ENCODE results near the gene C12orf42. TPM values are rescaled to one million over a fixed set of nuclear protein-coding genes. Genes with fewer than 3 reads are reported as not detected.

C12orf42 gene
- total RNA-seq, 1 experiment from 2014 or later = 0.37 TPM

GRCh38 chr12:103462675-103463074, 33.1 kb downstream of the C12orf42 start:
- ChIA-PET CTCF (no interaction called here), POLR2A (no interaction called here)
- Mint-ChIP-seq H3K4me1 (peaks cover 5% of the 10 kb centered on the region), H3K36me3 (peaks cover 14% of the 10 kb centered on the region), H3K4me3 (no peak overlapping the region), H3K27ac (no peak overlapping the region), H3K9me3 (peaks cover 22% of the 10 kb centered on the region), H3K27me3 (ENCODE audit: low read depth) (no peaks in the 10 kb centered on the region)
- TF ChIP-seq, protein P1, sequence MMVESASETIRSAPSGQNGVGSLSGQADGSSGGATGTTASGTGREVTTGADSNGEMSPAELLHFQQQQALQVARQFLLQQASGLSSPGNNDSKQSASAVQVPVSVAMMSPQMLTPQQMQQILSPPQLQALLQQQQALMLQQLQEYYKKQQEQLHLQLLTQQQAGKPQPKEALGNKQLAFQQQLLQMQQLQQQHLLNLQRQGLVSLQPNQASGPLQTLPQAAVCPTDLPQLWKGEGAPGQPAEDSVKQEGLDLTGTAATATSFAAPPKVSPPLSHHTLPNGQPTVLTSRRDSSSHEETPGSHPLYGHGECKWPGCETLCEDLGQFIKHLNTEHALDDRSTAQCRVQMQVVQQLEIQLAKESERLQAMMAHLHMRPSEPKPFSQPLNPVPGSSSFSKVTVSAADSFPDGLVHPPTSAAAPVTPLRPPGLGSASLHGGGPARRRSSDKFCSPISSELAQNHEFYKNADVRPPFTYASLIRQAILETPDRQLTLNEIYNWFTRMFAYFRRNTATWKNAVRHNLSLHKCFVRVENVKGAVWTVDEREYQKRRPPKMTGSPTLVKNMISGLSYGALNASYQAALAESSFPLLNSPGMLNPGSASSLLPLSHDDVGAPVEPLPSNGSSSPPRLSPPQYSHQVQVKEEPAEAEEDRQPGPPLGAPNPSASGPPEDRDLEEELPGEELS (CRISPR knock-in tag; IDR thresholded peaks at IDR 0.05) = no peak
- TF ChIP-seq NFE2L1 (CRISPR knock-in tag; IDR thresholded peaks at IDR 0.05) (no peak), ERG (CRISPR knock-in tag; IDR thresholded peaks at IDR 0.05) (no peak), PREB (CRISPR knock-in tag; IDR thresholded peaks at IDR 0.05; ENCODE audit: borderline replicate concordance) (no peak), ELF4 (CRISPR knock-in tag; IDR thresholded peaks at IDR 0.05; ENCODE audit: low read depth) (no peak), ETV6 (CRISPR knock-in tag; IDR thresholded peaks at IDR 0.05) (no peak), GTF2I (CRISPR knock-in tag; conservative IDR thresholded peaks at IDR 0.05) (no peak), MAX (CRISPR knock-in tag; IDR thresholded peaks at IDR 0.05) (no peak), ZNF263 (CRISPR knock-in tag; IDR thresholded peaks at IDR 0.05; ENCODE audit: low read depth) (no peak), MXD4 (CRISPR knock-in tag; IDR thresholded peaks at IDR 0.05; ENCODE audit: borderline replicate concordance) (no peak), ZNF671 (CRISPR knock-in tag; IDR thresholded peaks at IDR 0.05) (no peak)
- TF ChIP-seq, protein P2, sequence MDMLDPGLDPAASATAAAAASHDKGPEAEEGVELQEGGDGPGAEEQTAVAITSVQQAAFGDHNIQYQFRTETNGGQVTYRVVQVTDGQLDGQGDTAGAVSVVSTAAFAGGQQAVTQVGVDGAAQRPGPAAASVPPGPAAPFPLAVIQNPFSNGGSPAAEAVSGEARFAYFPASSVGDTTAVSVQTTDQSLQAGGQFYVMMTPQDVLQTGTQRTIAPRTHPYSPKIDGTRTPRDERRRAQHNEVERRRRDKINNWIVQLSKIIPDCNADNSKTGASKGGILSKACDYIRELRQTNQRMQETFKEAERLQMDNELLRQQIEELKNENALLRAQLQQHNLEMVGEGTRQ (CRISPR knock-in tag; IDR thresholded peaks at IDR 0.05) = no peak
- DNase-seq (ENCODE audit: low spot score) (no peak), ATAC-seq (no peak)

GRCh38 chr12:103457471-103457870, 38.3 kb downstream of the C12orf42 start:
- H3K4me3 Mint-ChIP-seq = no peak overlapping the region
- TF ChIP-seq, protein P3, sequence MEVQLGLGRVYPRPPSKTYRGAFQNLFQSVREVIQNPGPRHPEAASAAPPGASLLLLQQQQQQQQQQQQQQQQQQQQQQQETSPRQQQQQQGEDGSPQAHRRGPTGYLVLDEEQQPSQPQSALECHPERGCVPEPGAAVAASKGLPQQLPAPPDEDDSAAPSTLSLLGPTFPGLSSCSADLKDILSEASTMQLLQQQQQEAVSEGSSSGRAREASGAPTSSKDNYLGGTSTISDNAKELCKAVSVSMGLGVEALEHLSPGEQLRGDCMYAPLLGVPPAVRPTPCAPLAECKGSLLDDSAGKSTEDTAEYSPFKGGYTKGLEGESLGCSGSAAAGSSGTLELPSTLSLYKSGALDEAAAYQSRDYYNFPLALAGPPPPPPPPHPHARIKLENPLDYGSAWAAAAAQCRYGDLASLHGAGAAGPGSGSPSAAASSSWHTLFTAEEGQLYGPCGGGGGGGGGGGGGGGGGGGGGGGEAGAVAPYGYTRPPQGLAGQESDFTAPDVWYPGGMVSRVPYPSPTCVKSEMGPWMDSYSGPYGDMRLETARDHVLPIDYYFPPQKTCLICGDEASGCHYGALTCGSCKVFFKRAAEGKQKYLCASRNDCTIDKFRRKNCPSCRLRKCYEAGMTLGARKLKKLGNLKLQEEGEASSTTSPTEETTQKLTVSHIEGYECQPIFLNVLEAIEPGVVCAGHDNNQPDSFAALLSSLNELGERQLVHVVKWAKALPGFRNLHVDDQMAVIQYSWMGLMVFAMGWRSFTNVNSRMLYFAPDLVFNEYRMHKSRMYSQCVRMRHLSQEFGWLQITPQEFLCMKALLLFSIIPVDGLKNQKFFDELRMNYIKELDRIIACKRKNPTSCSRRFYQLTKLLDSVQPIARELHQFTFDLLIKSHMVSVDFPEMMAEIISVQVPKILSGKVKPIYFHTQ (CRISPR knock-in tag; IDR thresholded peaks at IDR 0.05) = no peak
- TF ChIP-seq RELA (CRISPR knock-in tag; IDR thresholded peaks at IDR 0.05; ENCODE audit: borderline replicate concordance) (no peak), MLX (CRISPR knock-in tag; IDR thresholded peaks at IDR 0.05) (no peak), ZNF138 (CRISPR knock-in tag; conservative IDR thresholded peaks at IDR 0.05) (no peak), EMX1 (CRISPR knock-in tag; IDR thresholded peaks at IDR 0.05) (no peak), SMAD3 (CRISPR knock-in tag; IDR thresholded peaks at IDR 0.05; ENCODE audit: borderline replicate concordance) (no peak), ELF4 (CRISPR knock-in tag; IDR thresholded peaks at IDR 0.05; ENCODE audit: low read depth) (no peak), KAT7 (CRISPR knock-in tag; IDR thresholded peaks at IDR 0.05; ENCODE audit: borderline replicate concordance) (no peak), JUN (CRISPR knock-in tag; IDR thresholded peaks at IDR 0.05) (no peak)
- TF ChIP-seq, protein P1 (CRISPR knock-in tag; IDR thresholded peaks at IDR 0.05) = no peak
- TF ChIP-seq, protein P4, sequence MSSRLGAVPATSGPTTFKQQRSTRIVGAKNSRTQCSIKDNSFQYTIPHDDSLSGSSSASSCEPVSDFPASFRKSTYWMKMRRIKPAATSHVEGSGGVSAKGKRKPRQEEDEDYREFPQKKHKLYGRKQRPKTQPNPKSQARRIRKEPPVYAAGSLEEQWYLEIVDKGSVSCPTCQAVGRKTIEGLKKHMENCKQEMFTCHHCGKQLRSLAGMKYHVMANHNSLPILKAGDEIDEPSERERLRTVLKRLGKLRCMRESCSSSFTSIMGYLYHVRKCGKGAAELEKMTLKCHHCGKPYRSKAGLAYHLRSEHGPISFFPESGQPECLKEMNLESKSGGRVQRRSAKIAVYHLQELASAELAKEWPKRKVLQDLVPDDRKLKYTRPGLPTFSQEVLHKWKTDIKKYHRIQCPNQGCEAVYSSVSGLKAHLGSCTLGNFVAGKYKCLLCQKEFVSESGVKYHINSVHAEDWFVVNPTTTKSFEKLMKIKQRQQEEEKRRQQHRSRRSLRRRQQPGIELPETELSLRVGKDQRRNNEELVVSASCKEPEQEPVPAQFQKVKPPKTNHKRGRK (CRISPR knock-in tag; IDR thresholded peaks at IDR 0.05; ENCODE audit: borderline replicate concordance) = no peak
- no peaks in the 10 kb centered on the region for H3K27me3 Mint-ChIP-seq (ENCODE audit: low read depth)
- DNase-seq (ENCODE audit: low spot score) (no peak), ATAC-seq (no peak)
- no peaks in the 10 kb centered on the region for H3K36me3 Mint-ChIP-seq
- ChIA-PET CTCF (no interaction called here), POLR2A (no interaction called here)
- H3K9me3 Mint-ChIP-seq = no peaks in the 10 kb centered on the region; the same call in 1 of the 2 replicates
- no peaks in the 10 kb centered on the region; the same call in 1 of the 2 replicates for H3K4me1 Mint-ChIP-seq
- no peak overlapping the region for H3K27ac Mint-ChIP-seq
